Left renal cortex interstitium (tissue), 4 donors: Measurements from ENCODE around the gene RDH13. TPM values are rescaled to one million over a fixed set of nuclear protein-coding genes. Genes with fewer than 3 reads are reported as not detected.
A peak's percentile ranks its signal among the peaks of the same experiment; 100 is the strongest.

ENCODE experiments used
- DNase-seq, 4 donors: peaks; one replicate each; pipeline ENCODE4 v3.0.0-alpha.2; 2013; ENCODE audit warnings: low read depth in 4 of 4, low spot score in 2 of 4, missing footprints in 1 of 4
- polyA plus RNA-seq, 4 donors: library from polyadenylated mRNA; unstranded; fragments of 120-200 nt; gene quantifications; one replicate each; pipeline ENCODE4 v1.2.1, GENCODE V29; 2013; ENCODE audit not compliant: insufficient read length in 4 of 4

RDH13 gene
- polyA plus RNA-seq, 4 donors, result 12.2 to 29.8 (median 23.9) TPM

DNA sequence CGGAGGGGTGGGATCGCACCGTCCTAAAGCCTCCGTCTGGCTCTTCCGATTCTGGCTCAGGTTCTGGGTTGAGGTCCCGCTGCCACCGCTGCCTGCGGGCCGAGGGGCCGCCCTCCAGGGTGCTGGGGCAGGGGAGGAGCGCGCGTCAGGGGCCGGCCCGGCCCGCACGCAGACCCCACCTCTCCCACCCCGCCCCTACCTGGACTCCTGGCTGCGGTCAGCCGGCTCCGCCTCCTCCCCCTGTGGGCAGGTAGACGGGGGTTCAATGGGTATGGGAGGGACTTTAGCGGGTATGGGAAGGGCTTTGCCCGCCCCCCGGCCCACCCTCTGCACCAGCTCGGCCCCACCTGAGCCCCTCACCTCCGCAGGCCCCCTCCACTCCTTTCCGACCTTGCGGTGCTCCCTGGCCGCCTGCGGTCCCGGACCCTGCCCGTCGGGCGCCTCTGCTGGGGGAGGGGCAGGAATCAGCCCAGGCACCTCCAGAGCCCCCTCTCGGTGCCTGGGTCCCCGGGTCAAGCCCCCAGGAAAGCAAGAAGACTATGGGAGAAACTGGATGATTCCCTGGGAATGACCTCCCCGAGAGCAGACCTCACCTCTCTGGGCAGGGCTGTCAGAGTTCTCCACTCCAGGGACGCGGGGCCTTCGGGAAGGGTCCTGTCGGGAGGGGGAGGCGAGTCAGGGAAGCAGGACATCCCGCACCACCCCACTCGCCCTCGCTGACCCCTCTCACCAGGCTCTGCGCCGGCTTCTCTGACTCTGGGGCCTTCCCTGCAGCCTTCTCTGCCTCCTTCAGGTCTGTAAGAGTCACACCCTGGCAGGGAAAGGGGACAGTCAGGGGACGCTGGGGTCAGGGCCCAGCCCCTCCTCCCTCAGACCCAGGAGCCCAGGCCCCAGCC lies 29.7 kb upstream of the RDH13 start:
- no peak for DNase-seq

DNA sequence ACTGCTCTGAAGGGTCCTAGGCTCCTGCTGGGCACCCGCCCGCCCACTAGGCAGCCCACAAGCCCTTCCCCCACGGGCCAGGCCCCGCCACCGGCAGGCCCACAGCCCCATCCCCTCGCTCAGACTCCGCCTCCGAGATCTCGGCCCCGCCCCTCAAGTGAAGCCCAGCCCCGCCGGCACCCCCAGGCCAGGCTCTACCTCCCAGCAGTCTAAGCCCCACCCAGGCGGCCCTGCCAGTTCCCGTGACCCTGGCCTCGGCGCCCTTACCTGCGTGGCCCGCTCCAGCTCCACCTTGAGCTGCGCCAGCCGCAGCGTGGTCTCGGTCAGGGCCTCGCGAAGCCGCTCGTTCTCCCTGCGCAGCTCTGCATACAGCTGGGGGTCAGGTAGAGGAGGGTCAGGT lies 29.0 kb upstream of the RDH13 start:
- no peak for DNase-seq

DNA sequence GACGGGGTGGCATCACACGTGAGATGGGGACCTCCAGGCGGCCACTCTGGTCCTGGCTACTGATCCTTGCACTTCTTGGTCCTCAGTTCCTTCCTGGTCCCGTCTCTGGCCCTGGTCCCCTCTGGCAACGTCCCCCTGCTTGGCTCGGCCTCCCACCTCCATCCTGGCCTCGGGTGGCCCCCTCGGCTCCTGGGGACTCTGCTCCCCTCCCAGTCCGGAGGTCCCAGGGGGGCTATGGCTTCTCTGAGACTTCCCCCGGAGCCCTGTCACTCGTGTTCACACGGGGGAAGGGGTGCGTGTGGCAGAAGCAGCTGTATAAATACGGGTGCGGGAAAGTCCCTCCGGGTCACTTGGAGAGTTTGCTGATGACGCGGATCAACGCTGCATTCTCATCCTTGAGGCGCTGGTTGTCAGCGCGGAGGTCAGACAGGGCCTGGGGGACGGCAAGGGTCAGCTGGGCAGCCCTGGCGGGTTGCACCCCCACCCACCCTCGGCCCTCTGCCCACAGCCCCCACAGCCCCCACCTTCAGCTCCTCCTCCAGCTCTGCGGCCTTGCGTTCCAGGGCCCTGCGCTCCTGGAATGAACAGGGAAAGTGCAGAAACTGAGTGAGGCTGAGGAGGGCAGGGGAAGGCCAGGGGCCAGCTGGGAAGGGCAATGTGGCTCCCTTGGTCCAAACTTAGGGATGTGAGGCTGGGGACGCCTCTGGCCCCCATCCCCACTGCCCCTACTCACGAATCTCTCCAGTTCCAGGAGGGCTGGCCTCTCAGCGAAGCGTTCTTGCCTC lies 28.4 kb upstream of the RDH13 start:
- DNase-seq, result no peak

DNA sequence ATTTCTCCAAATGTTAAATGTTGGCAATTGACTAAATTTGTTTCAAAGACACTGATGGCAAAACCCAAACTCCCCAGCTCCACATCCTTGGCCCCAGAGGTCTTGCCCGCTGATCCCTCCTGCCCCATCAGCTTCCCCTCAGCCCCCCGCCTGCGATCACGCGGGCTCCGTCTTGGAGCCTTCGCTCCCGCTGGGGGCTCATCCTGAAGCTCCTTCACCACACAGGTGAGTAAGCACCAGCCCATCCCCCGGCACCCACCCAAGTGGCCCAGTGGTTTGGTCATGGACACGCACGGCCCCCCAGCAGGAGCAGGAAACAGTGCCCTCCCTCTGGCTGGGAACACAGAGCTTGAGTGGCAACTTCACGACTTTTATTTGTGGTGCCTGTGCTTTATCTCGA lies 27.6 kb upstream of the RDH13 start:
- DNase-seq, result no peak

- DNase-seq, result no peak
Measured at GRCh38 chr19:55089342-55089944, 26.5 kb upstream of the RDH13 start.

DNA sequence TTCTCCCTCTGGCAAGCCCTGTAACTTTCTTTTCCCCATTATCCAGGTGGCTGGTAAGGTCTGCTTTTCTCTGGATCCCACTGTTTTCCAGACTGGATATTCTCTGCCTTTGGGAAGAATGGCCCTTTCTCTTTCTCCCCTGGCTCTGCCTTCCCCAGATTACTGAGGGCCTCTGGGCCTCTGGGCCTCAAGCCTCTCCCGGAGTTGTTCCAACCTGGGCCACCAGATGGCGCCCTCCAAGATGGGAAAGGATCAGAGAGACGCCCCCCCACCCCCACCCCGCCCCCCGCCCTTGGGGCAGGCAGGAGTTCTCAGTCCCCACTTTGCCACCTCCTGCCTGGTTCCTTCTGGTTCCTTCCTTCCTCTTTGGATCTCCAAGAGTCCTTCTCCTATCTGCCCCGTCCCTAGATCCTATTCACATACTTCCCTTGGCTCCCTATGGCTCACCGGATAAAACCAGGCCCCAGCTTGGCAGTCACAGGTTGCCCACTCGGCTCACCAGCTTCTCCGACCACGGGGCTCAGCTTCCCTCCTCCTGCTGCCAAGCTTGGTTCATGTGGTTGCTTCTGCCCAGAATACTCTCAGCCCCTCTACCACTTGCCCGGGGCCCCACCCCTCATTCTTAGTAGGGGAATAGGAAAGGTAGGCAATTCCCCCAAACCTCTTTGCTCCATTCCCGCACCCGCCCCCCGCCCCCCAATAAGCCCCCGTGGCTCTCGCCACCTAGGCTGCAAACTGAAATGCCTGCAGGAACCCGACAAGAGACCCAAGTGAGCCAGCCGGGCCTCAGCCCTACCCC lies 25.8 kb upstream of the RDH13 start:
- no peak for DNase-seq

DNA sequence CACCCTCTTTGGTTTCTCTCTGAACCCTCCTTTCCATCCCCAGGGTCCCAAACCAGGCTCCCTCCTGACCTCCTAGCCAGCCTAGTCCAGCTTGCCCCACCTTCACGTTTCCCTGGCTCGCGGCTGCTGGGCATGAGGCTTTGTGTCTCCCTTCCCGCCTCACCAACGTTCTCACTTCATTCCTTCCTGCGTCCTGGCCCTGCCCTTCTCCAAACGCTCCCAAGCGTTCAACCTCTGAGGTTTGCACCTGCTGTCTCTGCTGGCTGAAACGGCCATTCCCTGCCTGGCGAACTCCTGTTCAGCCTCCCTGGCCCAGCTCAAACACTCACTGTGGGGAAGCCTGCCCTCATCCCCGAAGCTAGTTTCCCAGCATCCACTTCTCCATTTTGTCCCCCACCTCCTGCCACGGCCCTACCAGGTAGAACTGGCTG lies 25.1 kb upstream of the RDH13 start:
- no peak for DNase-seq

DNA sequence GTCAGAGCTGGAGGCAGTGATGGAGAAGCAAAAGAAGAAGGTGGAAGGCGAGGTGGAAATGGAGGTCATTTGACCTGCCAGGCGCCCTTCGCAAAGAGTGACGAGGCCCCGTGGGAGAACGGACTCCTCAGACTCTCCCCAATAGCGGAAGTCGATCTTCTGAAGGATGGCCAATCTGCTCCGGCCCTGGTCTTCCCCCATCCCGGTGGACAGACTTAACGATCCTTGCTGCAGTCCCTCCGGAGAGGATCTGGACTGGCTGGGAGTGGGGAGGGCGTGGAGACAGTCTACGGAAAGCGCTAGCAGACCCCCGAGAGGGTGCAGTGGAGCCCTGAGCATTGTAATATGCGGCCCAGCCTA lies 24.6 kb upstream of the RDH13 start:
- no peak for DNase-seq

- DNase-seq, result peak in 2 of 4 donors; percentile 68 to 87
Measured at GRCh38 chr19:55086730-55087541, 24.0 kb upstream of the RDH13 start.

DNA sequence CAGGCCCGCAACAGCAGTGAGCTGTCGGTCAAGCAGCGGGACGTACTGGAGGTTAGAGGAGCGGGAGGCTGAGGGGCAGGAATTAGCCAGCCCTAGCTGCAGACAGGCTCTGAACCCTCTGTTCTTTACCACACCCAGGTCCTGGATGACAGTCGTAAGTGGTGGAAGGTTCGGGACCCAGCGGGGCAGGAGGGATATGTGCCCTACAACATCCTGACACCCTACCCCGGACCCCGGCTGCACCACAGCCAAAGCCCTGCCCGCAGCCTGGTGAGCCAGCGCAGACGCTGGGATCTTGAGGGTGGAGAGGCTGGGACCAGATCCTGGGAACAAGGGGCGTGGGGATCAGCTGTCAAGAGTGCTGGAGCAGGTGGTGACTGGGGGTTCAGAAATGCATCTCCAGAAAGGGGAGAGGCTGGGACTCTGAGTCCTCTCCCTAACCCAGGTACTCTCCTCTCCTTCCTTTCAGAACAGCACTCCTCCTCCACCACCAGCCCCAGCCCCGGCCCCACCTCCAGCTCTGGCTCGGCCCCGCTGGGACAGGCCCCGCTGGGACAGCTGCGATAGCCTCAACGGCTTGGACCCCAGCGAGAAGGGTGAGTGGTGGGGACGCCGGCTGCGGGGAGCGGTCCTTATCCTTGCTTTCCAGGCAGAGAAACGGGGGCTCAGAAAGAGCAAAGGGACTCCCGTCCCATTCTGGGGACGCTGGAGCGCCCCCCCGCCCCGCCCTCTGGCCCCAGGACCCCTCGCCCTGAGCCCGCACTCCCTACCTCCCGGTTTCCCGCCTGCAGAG lies 23.2 kb upstream of the RDH13 start:
- DNase-seq, result no peak

DNA sequence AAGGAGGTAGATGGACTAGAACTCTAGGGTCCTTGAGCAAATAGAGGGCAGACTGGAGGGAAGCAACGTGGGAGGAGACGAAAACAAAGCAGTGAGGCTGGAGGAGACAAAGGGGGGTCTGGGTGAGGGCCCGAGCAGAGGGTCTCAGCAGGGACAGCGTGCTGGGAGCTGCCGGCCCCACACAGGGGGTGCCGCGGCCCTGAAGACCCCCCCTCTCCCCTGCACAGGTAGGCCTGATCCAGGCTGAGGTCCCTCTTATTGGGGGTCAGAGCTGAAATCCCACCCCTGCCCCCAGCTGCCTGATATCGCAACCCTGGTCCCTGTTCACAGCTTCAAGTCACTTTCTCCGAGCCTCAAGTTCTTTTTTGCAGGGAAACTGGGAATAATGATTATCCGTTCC lies 21.5 kb upstream of the RDH13 start:
- DNase-seq, result no peak

DNA sequence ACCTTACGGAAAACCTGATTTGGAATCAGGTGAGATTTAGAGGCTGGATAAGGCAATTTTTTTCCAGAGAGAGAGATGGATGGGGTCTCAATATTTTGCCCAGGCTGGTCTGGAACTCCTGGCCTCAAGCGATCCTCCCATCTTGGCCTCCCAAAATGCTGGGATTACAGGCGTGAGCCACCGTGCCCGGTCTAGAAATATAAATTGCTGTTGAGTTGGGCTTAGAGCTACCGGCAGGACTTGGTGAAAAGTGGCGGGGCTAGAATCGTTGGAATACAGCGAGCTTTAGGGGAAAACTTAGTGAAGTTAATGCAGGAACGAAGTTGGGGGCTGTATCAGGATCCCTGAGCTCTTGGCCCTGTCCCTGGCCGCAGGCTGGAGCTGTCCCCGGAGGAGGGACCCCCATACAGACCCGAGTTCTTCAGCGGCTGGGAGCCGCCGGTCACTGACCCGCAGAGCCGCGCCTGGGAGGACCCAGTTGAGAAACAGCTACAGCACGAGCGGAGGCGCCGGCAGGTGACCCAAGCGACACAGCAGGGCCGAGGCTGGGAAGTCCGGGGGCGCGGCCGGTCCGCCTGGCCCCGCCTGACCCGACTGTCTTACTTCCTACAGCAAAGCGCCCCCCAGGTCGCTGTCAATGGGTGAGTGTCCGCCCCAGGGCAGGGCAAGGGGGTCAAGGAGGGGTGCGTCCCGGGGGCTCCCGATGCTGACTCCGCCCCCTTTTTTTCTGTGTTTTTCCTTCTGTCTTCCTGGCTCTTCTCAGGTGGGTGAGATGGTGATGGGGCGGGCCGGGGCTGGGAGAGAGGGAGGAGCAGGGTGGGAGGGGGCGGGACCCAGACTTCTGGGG lies 20.3 kb upstream of the RDH13 start:
- DNase-seq, result no peak

- DNase-seq, result no peak
Measured at GRCh38 chr19:55082020-55082851, 19.3 kb upstream of the RDH13 start.

DNA sequence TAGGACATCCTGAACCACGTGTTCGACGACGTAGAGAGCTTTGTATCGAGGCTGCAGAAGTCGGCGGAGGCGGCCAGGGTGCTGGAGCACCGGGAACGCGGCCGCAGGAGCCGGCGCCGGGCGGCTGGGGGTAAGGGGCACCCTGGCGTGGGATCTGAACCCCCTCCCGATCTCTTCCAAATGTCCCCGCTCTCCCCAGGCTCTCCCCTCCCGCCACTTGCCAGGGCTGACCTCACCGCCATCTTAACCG lies 18.7 kb upstream of the RDH13 start:
- no peak for DNase-seq

- DNase-seq, result no peak
Measured at GRCh38 chr19:55080968-55081769, 18.2 kb upstream of the RDH13 start.

DNA sequence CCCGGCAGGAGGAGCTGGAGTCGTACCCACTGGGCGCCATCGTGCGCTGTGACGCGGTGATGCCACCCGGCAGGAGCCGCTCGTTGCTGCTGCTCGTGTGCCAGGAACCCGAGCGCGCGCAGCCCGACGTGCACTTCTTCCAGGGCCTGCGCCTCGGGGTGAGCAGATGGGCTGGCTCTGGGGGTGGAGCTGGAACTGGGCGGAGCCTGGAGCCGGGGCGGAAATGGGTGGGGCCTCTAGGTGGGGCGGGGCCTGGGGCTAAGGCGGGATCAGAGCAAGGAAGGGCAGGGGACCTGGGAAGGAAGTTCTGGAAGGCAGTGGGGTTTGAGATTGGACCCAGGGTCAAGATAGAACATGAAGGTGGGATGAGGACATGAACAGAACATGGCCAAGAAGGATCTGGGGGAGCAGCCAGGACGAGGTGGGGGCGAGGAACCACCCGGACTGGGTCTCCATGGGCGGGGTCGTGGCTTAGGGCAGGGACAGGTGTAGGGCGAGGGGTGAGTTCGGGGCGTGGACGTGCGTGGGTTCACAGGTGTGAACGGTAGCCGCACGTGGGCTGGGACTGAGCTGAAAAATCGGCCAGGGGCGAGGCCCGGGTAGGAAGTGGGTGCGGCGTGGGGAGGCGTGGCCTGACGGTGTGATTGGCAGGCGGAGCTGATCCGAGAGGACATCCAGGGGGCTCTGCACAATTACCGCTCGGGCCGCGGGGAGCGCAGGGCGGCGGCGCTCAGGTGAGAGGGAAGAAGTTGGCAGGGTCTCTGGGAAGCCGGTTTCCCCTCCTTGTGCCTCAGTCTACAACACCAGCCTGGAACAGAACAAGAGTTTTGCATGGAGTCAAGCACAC lies 17.4 kb upstream of the RDH13 start:
- no peak for DNase-seq
